GM21737 (cell line): Measurements from ENCODE around the gene ZNF157.
"Not testable (repeated sequence)": the region's sequence is repeated elsewhere in the genome, so short reads cannot be mapped to it uniquely, and the experiment has no call there.

ENCODE experiments used
- ATAC-seq: cut with Tn5 transposase; IDR thresholded peaks from one replicate; pipeline ENCODE4 v1.9.1; 2021; ENCODE audit warnings: mild to moderate bottlenecking, moderate library complexity; ENCODE audit not compliant: unreplicated experiment

The ZNF157 gene

GRCh38 chrX:47370278-47370677 lies at the start of gene ZNF157:
TSS of gene ZNF157 (plus strand) at chrX:47370578. CDS start at chrX:47370669, 91 bp downstream.
- ATAC-seq: no peak

DNA sequence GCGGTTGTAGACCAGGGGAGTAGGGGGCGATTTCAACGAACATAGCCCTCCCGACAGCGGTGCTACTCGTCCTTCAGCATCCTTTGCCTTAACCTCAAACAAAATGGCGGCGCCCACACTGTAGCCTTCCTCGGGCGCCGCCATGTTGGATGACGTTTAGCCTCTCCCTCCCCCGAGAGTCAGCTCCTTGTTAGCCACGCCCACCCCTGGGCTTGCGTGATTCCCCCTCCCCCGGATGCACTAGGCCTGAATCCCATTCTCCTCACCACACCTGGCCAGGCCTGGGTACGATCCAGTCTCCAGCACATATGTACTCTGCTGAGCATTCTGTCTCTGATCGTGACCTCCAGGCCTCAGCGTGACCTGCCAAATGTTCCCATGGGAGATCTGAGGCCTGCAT lies 49.0 kb upstream of the ZNF157 start:
- no peak for ATAC-seq

- ATAC-seq: no peak
These were observed 48.5 kb upstream of the ZNF157 start for GRCh38 chrX:47321823-47322371.

DNA sequence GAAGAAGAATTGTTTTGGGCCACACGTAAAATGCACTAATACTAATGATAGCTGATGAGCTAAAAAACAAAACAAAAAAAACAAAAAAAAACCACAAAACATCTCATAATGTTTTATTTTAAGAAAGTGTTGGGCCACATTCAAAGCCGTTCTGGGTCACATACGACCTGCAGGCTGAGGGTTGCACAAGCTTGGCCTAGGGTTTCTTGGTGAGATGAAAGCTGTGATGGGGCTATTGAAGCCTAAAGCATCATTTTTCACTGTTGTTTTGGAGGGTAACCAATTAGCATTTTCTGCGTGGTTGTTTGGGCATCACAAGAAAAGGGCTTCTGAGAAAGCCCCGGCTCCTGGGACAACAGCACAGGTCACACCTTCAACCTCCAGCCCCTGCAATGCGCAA lies 42.5 kb upstream of the ZNF157 start:
- no peak for ATAC-seq

DNA sequence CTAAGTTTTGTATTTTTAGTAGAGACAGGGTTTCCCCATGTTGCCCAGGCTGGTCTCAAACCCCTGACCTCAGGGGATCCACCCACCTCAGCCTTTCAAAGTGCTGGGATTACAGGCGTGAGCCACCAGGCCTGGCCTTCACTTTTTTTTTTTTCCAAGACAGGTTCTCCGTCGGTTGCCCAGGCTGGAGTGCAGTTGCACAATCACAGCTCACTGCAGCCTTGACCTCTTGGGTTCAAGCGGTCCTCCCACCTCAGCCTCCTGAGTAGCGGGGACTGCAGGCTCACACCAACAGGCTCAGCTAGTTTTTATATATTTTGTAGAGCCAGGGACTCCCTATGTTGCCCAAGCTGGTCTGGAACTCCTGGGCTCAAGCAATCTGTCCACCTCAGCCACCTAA lies 37.6 kb upstream of the ZNF157 start:
- not testable (repeated sequence) for ATAC-seq

- ATAC-seq: no peak
These were observed 18.7 kb upstream of the ZNF157 start for GRCh38 chrX:47351706-47352105.

DNA sequence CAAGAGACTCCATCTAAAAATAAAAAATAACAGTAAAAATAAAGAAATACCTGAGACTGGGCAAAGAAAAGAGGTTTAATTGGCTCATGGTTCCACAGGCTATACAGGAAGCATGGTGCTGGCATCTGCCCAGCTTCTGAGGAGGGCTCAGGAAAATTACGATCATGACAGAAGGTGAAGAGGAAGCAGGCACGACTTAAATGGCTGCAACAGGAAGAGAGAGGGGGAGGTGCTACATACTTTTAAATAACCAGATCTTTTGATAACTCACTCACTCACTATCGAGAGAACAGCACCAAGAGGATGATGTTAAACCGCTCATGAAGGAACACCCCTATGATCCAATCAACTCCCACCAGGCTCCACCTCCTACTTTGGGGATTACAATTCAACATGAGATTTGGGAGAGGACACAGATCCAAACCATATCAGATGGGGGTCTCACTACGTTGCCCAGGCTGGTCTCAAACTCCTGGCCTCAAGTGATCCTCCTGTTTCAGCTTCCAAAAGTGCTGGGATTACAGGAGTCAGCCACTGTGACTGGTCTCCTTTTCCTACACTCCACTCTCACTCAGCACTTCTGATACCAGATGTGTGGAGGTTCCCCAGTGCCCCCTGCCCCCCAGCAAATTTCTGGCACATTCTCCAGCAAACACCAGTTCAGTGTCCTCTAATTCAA lies 11.9 kb upstream of the ZNF157 start:
- no peak for ATAC-seq

GRCh38 chrX:47360423-47361179 lies 9.8 kb upstream of the ZNF157 start:
- ATAC-seq: no peak

- peak; percentile 87 for ATAC-seq
These were observed 8.6 kb upstream of the ZNF157 start for GRCh38 chrX:47361538-47362511.

DNA sequence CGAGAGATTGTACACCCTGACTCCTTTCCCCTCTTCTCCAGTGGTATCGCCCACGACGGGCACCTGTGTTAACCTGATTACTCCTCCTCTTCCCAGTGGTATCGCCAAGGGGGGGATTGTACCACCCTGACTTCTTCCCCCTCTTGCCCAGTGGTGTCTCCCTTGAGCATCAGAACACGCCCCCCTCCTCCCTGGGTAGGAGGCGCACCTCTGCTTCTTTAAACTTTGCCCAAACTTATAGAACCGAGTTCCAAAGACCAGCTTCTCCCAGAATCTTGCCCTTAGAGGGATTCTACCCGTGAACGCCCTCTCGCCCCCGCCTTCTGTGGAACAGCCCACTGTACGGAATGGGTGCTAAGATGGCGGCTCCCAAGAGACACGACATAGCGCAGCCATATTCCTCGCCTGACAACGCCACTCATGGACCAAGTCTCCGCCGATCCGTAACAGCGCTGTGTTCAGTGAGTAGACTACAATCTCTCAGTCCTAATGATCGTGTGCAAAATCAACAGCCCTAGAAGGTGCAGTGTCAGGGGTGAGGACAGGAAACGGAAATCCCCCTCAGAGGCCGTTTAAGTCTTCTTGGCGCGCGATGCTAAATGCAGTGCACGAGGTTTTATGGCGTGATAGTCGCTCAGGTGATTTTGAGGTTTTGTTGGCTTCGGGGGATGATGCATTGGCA lies 4.2 kb upstream of the ZNF157 start:
- ATAC-seq: peak; percentile 40

DNA sequence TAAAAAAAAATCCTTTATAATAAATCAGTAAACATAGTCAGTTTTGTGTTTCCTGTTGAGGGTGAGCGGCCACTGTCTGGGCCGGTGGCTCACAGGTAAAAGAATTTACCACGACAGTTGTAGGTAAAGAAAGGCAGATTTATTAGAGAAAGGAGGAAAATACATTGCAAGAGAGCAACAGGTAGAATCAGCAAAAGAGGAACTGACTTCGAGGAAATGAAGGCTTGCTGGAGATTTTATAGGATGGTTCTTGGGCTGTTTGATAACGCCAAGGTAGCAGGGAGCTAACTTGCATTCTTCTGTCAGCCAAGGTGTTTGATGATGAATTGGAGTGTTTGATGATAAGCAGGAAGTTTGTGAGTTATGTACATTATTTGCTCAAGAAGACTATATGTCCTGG lies 2.8 kb downstream of the ZNF157 start:
- no peak for ATAC-seq

- ATAC-seq: no peak
These were observed 9.9 kb downstream of the ZNF157 start for GRCh38 chrX:47380268-47380667.

- ATAC-seq: not testable (repeated sequence)
These were observed 10.5 kb downstream of the ZNF157 start for GRCh38 chrX:47380837-47381236.

- no peak for ATAC-seq
These were observed 14.1 kb downstream of the ZNF157 start for GRCh38 chrX:47384502-47384901.

- no peak for ATAC-seq
These were observed 20.4 kb downstream of the ZNF157 start for GRCh38 chrX:47390780-47391179.

GRCh38 chrX:47413179-47413594 lies 42.8 kb downstream of the ZNF157 start:
- ATAC-seq: no peak

DNA sequence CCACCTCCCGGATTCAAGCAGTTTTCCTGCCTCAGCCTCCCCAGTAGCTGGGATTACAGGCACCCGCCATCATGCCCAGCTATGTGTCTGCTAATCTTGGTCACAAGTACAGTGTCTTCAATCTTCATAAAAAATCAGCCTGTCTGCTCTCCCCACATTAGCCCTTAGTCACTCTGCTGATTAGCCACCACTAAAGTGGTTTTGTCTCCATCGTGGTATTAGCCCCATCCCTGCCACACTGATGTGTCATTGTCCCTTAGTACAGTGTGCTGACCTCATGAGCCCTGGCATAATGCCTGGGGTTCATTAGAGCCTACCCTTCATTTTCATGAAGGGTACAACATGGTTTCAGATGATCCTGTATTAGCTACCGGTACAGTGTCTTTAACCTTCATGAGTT lies 49.9 kb downstream of the ZNF157 start:
- ATAC-seq: no peak

GRCh38 chrX:47420962-47421361 lies 50.6 kb downstream of the ZNF157 start:
- no peak for ATAC-seq

GRCh38 chrX:47422444-47422843 lies 52.1 kb downstream of the ZNF157 start:
- ATAC-seq: no peak

GRCh38 chrX:47430925-47431324 lies 60.5 kb downstream of the ZNF157 start:
- no peak for ATAC-seq
